Mesodermal cell (in vitro differentiated cells): Measurements from ENCODE around the gene RALGAPB.
A peak's percentile ranks its signal among the peaks of the same experiment; 100 is the strongest.
"Not testable (repeated sequence)": the region's sequence is repeated elsewhere in the genome, so short reads cannot be mapped to it uniquely, and the experiment has no call there.

Experiments
- H3K27ac ChIP-seq: 2 replicates; pipeline ENCODE4 v1.7.0; 2013; ENCODE audit warnings: mild to moderate bottlenecking, low read depth, low read length, moderate library complexity; ENCODE audit not compliant: severe bottlenecking
- H3K36me3 ChIP-seq: 2 replicates; pipeline ENCODE4 v1.7.1; 2013; ENCODE audit warnings: mild to moderate bottlenecking, low read length, moderate library complexity; ENCODE audit not compliant: control insufficient read depth, insufficient read depth
- H3K4me1 ChIP-seq: one replicate; pipeline ENCODE4 v1.7.1; 2013; ENCODE audit warnings: mild to moderate bottlenecking, low read length; ENCODE audit not compliant: insufficient read depth, control insufficient read depth, poor library complexity, severe bottlenecking
- H3K4me3 ChIP-seq: 2 replicates; pipeline ENCODE4 v1.7.0; 2013; ENCODE audit warnings: low read length, control low read depth, mild to moderate bottlenecking; ENCODE audit not compliant: insufficient read depth, poor library complexity, severe bottlenecking; ENCODE audit errors: extremely low read depth
- H3K9me3 ChIP-seq: 2 replicates; pipeline ENCODE4 v1.7.1; 2013; ENCODE audit warnings: mild to moderate bottlenecking, low read length, moderate library complexity; ENCODE audit not compliant: control insufficient read depth
- WGBS, 2 experiments: methylation state at CpG; one replicate each; pipeline ENCODE4 v1.1.5; 2013; ENCODE audit warnings: missing lambda C conversion rate in 2 of 2; ENCODE audit not compliant: insufficient coverage in 2 of 2; 5-methylcytosine and 5-hydroxymethylcytosine counted together

RALGAPB gene

GRCh38 chr20:38497246-38497935 lies 24.7 kb downstream of the RALGAPB start:
- WGBS, 2 experiments = 96 to 98% methylated on average over 4 of the region's 8 CpGs
- no peaks in the 10 kb centered on the region for H3K9me3 ChIP-seq
- no peak overlapping the region for H3K4me3 ChIP-seq
- no peaks in the 10 kb centered on the region for H3K4me1 ChIP-seq
- no peak overlapping the region for H3K27ac ChIP-seq
- H3K36me3 ChIP-seq = peaks cover 84% of the 10 kb centered on the region

- peaks cover 86% of the 10 kb centered on the region for H3K36me3 ChIP-seq
- H3K27ac ChIP-seq = no peak overlapping the region
- H3K4me1 ChIP-seq = no peaks in the 10 kb centered on the region
- WGBS, 2 experiments = no CpG with 5 or more reads among the region's 1 CpG
- H3K4me3 ChIP-seq = no peak overlapping the region
- H3K9me3 ChIP-seq = no peaks in the 10 kb centered on the region
Measured at GRCh38 chr20:38498909-38499308, 26.3 kb downstream of the RALGAPB start.

DNA sequence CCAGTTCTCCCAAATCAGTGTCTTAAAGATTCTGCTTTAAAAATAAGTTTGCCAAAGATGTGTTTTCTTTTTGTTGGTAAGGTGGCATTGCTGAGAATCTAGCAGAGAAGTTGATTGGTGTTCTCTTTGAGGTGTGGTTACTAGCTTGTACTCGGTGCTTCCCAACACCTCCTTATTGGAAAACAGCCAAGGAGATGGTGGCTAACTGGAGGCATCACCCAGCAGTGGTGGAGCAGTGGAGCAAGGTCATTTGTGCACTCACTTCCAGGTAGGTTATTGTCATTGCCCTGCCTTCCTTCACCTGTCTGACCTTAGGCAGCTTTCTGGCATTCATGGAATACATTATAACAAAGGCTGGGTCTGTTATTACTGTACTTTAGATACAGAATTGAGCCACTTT lies 26.7 kb downstream of the RALGAPB start:
- H3K9me3 ChIP-seq = no peaks in the 10 kb centered on the region
- H3K4me1 ChIP-seq = no peaks in the 10 kb centered on the region
- peaks cover 86% of the 10 kb centered on the region for H3K36me3 ChIP-seq
- WGBS, 2 experiments = 88% methylated on average over 1 of the region's 1 CpG; no CpG with 5 or more reads in 1 of the 2 experiments
- H3K4me3 ChIP-seq = no peak overlapping the region
- H3K27ac ChIP-seq = no peak overlapping the region

DNA sequence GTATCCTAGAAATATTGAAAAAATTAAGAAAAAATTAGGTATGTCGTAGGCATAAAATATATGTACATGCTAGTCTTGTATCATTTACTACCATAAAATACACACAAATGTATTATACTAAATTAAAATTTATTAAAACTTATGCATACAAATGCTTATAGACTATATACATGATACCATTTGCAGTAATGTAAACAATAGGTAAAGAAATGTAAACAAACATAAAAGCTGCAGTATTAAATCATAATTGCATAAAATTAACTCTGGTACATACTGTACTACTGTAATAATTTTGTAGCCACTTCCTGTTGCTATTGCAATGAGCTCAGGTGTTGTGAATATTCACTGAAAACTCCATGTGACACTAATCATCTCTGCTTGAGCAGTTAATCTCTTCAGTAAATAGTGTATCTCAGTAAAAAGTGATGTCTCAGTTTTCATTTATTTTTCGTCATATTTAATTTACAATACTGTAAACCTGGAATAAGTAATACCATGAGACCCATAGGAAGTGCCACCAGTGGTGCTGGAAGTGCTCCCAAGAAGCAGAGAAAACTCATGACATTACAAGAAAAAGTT lies 29.3 kb downstream of the RALGAPB start:
- no CpG with 5 or more reads among the region's 2 CpGs for WGBS, 2 experiments
- Histone ChIP-seq H3K9me3 (peaks cover 5% of the 10 kb centered on the region), H3K36me3 (peaks cover 87% of the 10 kb centered on the region), H3K4me1 (no peaks in the 10 kb centered on the region), H3K27ac (no peak overlapping the region), H3K4me3 (no peak overlapping the region)

DNA sequence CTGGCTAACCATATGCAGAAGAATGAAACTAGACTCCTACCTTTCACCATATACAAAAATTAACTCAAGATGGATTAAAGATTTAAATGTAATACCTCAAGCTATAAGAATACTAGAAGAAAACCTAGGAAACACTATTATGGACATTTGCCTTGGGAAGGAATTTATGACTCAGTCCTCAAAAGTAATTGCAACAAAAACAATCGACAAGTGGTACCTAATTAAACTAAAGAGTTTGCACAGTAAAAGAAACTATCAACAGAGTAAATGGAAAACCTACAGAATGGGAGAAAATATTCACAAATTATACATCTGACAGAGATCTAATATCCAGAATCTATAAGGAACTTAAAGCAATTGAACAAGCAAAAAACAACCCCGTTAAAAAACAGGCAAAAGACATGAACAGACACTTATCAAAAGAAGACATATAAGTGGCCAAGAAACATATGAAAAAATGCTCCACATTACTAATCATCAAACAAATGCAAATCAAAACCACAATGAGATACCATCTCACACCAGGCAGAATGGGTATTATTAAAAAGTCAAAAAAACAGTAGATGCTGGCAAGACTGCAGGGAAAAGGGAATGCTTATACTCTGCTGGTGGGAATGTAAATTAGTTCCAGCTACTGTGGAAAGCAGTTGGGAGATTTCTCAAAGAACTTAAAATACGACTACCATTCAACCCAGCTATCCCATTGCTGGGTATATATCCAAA lies 31.9 kb downstream of the RALGAPB start:
- no peak overlapping the region for H3K27ac ChIP-seq
- no peaks in the 10 kb centered on the region for H3K4me1 ChIP-seq
- peaks cover 5% of the 10 kb centered on the region for H3K9me3 ChIP-seq
- 100% methylated on average over 1 of the region's 3 CpGs; no CpG with 5 or more reads in 1 of the 2 experiments for WGBS, 2 experiments
- H3K4me3 ChIP-seq = no peak overlapping the region
- peaks cover 76% of the 10 kb centered on the region for H3K36me3 ChIP-seq

DNA sequence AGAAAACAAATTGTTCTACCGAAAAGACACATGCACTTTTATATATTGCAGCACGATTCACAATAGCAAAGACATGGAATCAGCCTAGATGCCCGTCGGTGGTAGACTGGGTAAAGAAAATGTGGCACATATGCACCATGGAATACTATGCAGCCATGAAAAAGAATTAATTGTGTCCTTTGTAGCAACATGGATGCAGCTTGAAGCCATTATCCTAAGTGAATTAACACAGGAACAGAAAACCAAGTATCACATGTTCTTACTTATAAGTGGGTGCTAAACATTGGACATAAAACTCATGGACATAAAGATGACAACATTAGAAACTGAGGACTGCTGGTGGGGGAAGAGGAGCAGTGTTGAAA lies 32.4 kb downstream of the RALGAPB start:
- H3K4me3 ChIP-seq = no peak overlapping the region
- H3K27ac ChIP-seq = no peak overlapping the region
- peaks cover 5% of the 10 kb centered on the region for H3K9me3 ChIP-seq
- H3K36me3 ChIP-seq = peaks cover 78% of the 10 kb centered on the region
- WGBS, 2 experiments = 92 to 93% methylated on average over 2 to 4 of the region's 4 CpGs
- no peaks in the 10 kb centered on the region for H3K4me1 ChIP-seq

DNA sequence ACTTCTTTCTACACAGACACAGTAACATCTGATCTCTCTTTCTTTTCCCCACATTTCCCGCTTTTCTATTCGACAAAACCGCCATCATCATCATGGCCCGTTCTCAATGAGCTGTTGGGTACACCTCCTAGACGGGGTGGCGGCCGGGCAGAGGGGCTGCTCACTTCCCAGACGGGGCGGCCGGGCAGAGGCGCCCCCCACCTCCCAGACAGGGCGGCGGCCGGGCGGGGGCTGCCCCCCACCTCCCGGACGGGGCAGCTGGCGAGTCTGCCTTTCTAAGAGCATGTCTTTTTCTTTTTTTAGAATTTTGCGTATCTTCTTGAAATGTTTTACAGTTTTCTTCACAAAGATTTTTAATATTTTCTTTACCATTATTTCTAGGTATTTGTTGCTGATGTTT lies 39.1 kb downstream of the RALGAPB start:
- H3K9me3 ChIP-seq, H3K27ac ChIP-seq, H3K4me3 ChIP-seq, H3K4me1 ChIP-seq: not testable (repeated sequence)
- H3K36me3 ChIP-seq = peaks cover 54% of the 10 kb centered on the region
- 97 to 98% methylated on average over 8 to 10 of the region's 19 CpGs for WGBS, 2 experiments

DNA sequence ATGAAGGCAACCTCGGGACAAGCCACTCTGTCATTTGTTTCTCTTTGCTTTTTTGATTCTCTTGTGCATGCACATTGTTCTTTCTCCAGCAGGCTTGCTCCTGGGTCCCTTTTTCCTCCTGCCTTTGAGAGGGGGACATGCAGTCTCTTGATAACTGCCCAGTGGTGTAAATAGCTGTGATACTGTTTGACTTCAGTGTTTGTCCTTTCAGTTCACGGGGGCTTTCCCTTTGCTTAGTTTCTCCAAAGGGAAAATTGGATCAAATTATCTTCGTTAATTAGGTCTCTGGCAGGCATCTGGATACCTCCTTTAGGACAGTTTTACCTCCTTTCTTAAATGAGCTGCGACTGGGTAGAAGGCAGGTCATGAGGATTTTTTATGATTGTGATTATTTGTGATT lies 41.5 kb downstream of the RALGAPB start:
- H3K4me1 ChIP-seq = no peaks in the 10 kb centered on the region
- no peak overlapping the region for H3K4me3 ChIP-seq
- peaks cover 56% of the 10 kb centered on the region for H3K36me3 ChIP-seq
- WGBS, 2 experiments = 97 to 100% methylated on average over 3 of the region's 4 CpGs
- H3K9me3 ChIP-seq = no peaks in the 10 kb centered on the region
- no peak overlapping the region for H3K27ac ChIP-seq

DNA sequence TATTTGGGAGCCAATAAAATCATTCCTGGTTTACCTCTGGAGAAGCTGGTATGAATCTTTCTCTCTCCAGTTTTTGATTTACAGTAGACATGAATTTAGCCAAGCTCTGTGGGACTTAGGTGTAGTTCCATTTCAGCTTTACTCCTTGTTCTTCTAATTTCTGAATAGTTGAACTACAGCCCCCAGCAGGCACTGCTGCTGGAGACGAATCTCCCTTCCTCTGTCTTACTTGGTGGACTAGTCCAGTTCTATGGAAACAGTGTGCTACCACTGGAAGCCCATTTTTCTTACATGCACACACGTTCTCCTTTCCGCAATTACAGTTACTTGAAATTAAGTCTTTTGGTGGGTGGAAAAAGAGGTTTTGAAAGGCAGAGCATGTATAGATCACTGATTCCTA lies 42.3 kb downstream of the RALGAPB start:
- Histone ChIP-seq H3K4me3 (no peak overlapping the region), H3K4me1 (no peaks in the 10 kb centered on the region), H3K36me3 (peaks cover 55% of the 10 kb centered on the region), H3K27ac (peak overlapping the region; percentile 36), H3K9me3 (no peaks in the 10 kb centered on the region)
- 70% methylated on average over 1 of the region's 3 CpGs; no CpG with 5 or more reads in 1 of the 2 experiments for WGBS, 2 experiments

GRCh38 chr20:38515631-38516030 lies 43.0 kb downstream of the RALGAPB start:
- H3K9me3 ChIP-seq = no peaks in the 10 kb centered on the region
- no peaks in the 10 kb centered on the region for H3K4me1 ChIP-seq
- no peak overlapping the region for H3K4me3 ChIP-seq
- peaks cover 49% of the 10 kb centered on the region for H3K36me3 ChIP-seq
- H3K27ac ChIP-seq = no peak overlapping the region
- 88 to 91% methylated on average over 1 of the region's 2 CpGs for WGBS, 2 experiments

- Histone ChIP-seq H3K9me3 (no peaks in the 10 kb centered on the region), H3K4me3 (no peak overlapping the region), H3K4me1 (no peaks in the 10 kb centered on the region), H3K36me3 (peaks cover 68% of the 10 kb centered on the region), H3K27ac (no peak overlapping the region)
- no CpG with 5 or more reads among the region's 1 CpG for whole genome bisulfite sequencing, 2 experiments
Measured at GRCh38 chr20:38519426-38519825, 46.8 kb downstream of the RALGAPB start.
